ENCODE measurements around the gene AGBL1.

Gene AGBL1

DNA sequence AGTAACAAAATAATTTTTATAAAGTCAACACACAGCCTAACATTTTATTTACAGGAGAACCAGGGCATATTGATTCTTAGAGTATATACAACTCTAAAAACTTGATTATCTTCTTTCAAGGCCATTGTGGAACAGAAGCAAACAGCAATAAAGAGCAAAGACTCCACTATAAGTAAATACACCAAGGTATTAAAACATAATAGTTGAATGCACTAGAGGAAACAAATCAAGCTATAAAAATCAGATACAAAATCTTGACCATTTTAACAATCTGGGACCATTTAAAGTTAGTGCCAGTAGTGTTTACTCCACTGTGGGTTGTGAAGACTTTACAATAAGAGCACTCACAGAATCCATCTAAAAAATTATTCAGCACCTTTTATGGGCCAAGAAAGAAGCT is 323.6 kb downstream of the AGBL1 start:
- H3K4me3 ChIP-seq (ENCODE audit: control insufficient read depth, low read depth, low read length) = no peak overlapping the region
- TF ChIP-seq, protein P1, sequence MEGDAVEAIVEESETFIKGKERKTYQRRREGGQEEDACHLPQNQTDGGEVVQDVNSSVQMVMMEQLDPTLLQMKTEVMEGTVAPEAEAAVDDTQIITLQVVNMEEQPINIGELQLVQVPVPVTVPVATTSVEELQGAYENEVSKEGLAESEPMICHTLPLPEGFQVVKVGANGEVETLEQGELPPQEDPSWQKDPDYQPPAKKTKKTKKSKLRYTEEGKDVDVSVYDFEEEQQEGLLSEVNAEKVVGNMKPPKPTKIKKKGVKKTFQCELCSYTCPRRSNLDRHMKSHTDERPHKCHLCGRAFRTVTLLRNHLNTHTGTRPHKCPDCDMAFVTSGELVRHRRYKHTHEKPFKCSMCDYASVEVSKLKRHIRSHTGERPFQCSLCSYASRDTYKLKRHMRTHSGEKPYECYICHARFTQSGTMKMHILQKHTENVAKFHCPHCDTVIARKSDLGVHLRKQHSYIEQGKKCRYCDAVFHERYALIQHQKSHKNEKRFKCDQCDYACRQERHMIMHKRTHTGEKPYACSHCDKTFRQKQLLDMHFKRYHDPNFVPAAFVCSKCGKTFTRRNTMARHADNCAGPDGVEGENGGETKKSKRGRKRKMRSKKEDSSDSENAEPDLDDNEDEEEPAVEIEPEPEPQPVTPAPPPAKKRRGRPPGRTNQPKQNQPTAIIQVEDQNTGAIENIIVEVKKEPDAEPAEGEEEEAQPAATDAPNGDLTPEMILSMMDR (conservative IDR thresholded peaks at IDR 0.05; ENCODE audit: control insufficient read depth, insufficient read depth, low read depth, low read length) = no peak
- DNase-seq (ENCODE audit: low read depth) = no peak

DNA sequence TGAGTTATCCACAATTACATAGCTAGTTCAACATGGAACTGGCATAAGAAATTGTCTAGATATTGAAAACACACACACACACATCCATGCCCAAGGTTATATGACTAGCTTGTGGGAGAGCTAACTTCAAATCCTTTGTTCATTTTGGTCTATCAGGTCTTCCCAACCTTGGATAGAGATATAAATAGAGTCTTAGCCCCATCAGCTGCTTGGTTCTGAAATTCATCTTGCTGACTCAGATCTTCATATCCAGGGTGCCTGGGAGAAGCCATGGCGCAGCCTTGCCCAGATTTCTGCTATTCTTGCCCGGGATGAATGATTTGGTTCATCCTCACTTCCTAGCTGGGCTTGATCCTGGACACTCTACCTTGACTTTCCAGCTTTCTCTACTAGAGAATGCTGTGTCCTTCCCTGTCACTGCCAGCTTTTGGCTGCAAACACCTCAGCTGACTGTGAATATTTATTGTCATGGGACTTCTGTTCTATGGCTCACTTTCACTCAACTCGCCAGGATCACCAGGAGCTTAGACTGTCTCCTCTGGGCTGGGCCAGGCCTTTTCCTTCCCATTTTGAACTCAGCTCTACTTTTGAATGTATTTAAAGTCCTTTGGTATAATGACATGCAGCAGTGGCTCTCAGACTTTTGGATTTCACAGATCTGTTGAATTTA is 324.4 kb downstream of the AGBL1 start:
- TF ChIP-seq, protein P1 (conservative IDR thresholded peaks at IDR 0.05; ENCODE audit: control insufficient read depth, insufficient read depth, low read depth, low read length) = no peak
- H3K4me3 ChIP-seq (ENCODE audit: control insufficient read depth, low read depth, low read length) = no peak overlapping the region
- no peak for DNase-seq (ENCODE audit: low read depth)

DNA sequence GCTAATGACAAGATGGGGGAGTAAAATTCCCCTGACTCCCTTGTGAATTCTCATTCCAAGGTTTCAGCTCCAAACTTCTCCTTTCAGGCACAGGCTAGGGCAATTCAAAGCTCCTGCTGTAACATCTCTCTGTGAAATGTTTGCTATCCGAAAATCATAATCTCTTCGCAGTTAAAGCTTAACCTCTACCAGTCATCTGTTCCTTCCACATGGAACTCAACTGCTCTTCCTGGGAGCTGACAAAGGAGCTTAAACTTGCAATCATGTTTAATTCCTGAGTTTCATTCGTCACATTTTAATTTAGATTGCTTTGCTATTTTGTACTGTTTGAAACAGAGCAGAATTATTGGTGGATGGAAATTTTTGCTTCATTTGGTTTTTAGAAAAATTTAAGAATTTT is 328.6 kb downstream of the AGBL1 start:
- TF ChIP-seq, protein P1 (conservative IDR thresholded peaks at IDR 0.05; ENCODE audit: control insufficient read depth, insufficient read depth, low read depth, low read length) = no peak
- DNase-seq (ENCODE audit: low read depth) = no peak
- H3K4me3 ChIP-seq (ENCODE audit: control insufficient read depth, low read depth, low read length) = no peak overlapping the region

DNA sequence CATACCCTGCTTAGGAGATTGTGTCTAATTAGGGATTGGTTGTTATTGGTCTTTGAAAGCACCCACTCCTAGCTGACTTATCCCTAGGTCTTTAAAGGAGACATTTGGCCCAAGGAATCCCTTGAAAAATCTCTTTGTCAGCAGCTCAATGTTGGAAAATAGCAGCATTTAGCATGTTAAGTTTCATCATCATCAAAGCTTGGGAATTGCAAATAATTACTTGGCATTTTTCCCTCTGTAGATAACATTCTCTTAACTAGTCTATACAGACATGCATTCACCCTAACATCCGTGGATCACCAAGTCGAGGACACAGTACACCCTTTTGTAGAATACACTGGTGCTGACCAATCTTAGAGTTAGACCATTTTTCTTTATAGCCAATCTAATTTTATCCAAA is 332.2 kb downstream of the AGBL1 start:
- no peak for DNase-seq (ENCODE audit: low read depth)
- no peak overlapping the region for H3K4me3 ChIP-seq (ENCODE audit: control insufficient read depth, low read depth, low read length)
- TF ChIP-seq, protein P1 (conservative IDR thresholded peaks at IDR 0.05; ENCODE audit: control insufficient read depth, insufficient read depth, low read depth, low read length) = no peak

DNA sequence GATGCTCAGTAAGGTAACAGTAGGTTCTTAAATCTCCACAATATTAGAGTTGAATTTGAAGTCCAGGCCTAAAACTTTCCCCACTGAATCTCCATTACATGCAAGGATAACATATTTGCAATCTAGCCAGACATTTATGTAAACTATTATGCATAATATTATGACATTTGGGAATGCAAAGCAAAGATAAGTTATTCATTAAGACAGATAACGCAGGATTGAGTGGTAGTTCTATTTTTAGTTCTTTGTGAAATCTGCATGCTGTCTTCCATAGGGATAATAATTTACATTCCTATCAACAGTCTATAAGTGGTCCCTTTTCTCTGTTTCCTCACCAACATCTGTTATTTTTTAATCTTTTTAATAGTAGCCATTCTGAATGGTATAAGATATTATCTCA is 333.5 kb downstream of the AGBL1 start:
- no peak overlapping the region for H3K4me3 ChIP-seq (ENCODE audit: control insufficient read depth, low read depth, low read length)
- DNase-seq (ENCODE audit: low read depth) = no peak

DNA sequence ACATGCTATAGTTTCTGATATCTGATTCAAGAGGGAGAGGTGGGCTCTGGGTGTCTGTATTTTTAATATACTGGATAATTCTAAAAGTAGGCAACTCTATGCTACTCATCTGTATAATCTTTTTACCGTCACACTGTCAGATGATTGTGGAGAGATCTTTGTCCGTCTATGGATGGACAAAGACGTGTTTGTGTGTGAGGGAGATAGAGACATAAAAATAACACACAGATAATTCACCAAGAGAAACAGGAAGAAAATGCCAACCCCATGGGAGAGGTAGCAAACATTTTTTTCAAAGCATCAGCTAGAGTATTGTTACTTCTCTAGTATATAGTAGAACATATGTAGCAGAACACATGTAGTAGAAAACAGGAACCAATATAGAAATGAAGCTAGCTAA is 346.1 kb downstream of the AGBL1 start:
- H3K4me3 ChIP-seq (ENCODE audit: control insufficient read depth, low read depth, low read length) = no peak overlapping the region
- no peak for DNase-seq (ENCODE audit: low read depth)
- TF ChIP-seq, protein P1 (conservative IDR thresholded peaks at IDR 0.05; ENCODE audit: control insufficient read depth, insufficient read depth, low read depth, low read length) = no peak

More for the DNA sequence above, 333.5 kb downstream of the AGBL1 start:
- TF ChIP-seq, protein P1 (conservative IDR thresholded peaks at IDR 0.05; ENCODE audit: control insufficient read depth, insufficient read depth, low read depth, low read length) = no peak

DNA sequence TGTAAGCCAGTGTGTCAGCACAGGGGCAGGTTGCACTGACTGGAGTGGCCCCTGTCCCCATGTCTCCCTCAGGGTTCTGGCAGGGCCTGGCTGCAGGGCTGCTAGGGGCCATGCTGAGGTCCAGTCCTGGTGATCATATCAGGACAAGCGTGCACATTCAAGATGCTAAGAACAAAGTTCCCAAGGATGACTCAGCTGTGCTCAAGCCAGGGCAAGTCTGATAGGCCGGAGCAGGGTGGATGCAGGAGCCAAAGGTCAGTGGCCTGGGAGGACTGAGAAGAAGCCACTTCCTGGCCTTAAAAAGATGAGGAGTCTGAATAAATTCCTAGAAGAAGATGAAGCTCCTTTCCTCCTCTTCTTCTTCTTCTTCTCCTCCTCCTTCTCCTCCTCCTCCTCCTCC is 353.2 kb downstream of the AGBL1 start:
- no peak overlapping the region for H3K4me3 ChIP-seq (ENCODE audit: control insufficient read depth, low read depth, low read length)
- DNase-seq (ENCODE audit: low read depth) = no peak
- TF ChIP-seq, protein P1 (conservative IDR thresholded peaks at IDR 0.05; ENCODE audit: control insufficient read depth, insufficient read depth, low read depth, low read length) = no peak

Measured in fibroblast of mammary gland (primary cell).